Activated CD4-positive, alpha-beta memory T cell treated with anti-CD3 and anti-CD28 coated beads, Interleukin-2, amount 10 ng/mL, durations not matched to agents 7 days and 5 days (primary cell): ENCODE measurements around the gene TAF3. TPM values are rescaled to one million over a fixed set of nuclear protein-coding genes. Genes with fewer than 3 reads are reported as not detected.
"Not testable (repeated sequence)": the region's sequence is repeated elsewhere in the genome, so short reads cannot be mapped to it uniquely, and the experiment has no call there.

ENCODE experiments used
- CTCF ChIA-PET: fragments of 350-600 bp; sonication (Branson Sonifier 250); formaldehyde crosslinking; loops from one replicate; lab custom pipeline; 2021; ENCODE audit warnings: antibody characterized with exemption, inconsistent platforms; lab: Charles Lee
- POLR2A ChIA-PET: fragments of 350-600 bp; sonication (Branson Sonifier 250); formaldehyde crosslinking; loops from one replicate; lab custom pipeline; 2021; ENCODE audit warnings: antibody characterized with exemption; lab: Charles Lee
- DNase-seq: peaks from one replicate; pipeline ENCODE4 v3.0.0-alpha.2; 2020
- H3K27ac Mint-ChIP-seq: one replicate; pipeline ENCODE4 v1.8.0; 2021; ENCODE audit warnings: mild to moderate bottlenecking, mixed read lengths
- H3K27me3 Mint-ChIP-seq: one replicate; pipeline ENCODE4 v1.8.0; 2021; ENCODE audit warnings: mixed read lengths
- H3K36me3 Mint-ChIP-seq: one replicate; pipeline ENCODE4 v1.8.0; 2021; ENCODE audit warnings: low read depth, mixed read lengths
- H3K4me1 Mint-ChIP-seq: one replicate; pipeline ENCODE4 v1.8.0; 2021; ENCODE audit warnings: mixed read lengths
- H3K4me3 Mint-ChIP-seq: one replicate; pipeline ENCODE4 v1.8.0; 2021; ENCODE audit warnings: mild to moderate bottlenecking, mixed read lengths
- H3K9me3 Mint-ChIP-seq: one replicate; pipeline ENCODE4 v1.8.0; 2021; ENCODE audit warnings: mixed read lengths
- total RNA-seq, 2 experiments: library from RNA; stranded (reverse); gene quantifications; one replicate each; pipeline ENCODE4 v1.2.3, GENCODE V29; 2021

The TAF3 gene
- total RNA-seq, 2 experiments from 2014 or later, result 12.7 to 13.0 TPM

DNA sequence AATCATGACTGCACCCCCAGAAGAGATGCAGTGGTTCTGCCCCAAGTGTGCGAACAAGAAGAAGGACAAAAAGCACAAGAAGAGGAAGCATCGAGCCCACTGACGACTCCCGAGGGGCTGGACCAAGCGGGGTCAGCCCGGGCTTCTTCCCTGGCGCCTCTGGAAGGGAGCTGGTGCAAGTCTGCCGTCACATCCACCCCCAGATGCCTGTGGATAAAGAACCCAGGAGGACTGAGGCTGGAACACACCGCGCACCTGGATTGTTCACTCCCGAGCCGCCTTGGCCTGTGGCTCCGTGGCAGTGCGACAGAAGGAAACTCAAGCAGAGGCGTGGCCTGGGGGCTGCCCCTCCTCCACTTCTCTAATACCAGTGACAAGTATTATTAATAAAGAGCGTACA, 196.3 kb downstream of the TAF3 start:
- H3K9me3 Mint-ChIP-seq, result no peaks in the 10 kb centered on the region
- DNase-seq, result no peak
- CTCF ChIA-PET, result no interaction called here
- peaks cover 11% of the 10 kb centered on the region for H3K36me3 Mint-ChIP-seq
- POLR2A ChIA-PET, result no interaction called here
- H3K27me3 Mint-ChIP-seq, result no peaks in the 10 kb centered on the region
- no peak overlapping the region for H3K27ac Mint-ChIP-seq
- H3K4me1 Mint-ChIP-seq, result no peaks in the 10 kb centered on the region
- H3K4me3 Mint-ChIP-seq, result no peak overlapping the region

DNA sequence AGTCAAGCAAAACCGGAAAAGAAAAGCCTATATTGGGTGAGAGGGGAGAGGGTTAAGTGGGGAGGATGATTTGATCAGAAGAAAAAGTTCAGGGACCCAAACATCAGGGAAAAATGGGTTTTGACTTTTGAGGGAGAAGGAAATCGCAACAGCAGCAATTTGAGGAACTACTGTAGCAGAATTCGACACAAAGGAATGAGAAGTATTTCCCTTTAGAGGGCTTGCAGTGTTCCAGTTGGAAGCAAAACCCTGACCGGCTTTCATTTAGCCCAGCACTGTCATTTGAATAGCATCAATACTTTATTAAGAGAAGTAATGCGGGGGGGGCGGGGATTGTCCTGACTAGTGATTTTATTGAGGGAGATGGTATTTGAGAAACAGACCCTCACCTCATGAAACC, 199.0 kb downstream of the TAF3 start:
- no peak overlapping the region for H3K27ac Mint-ChIP-seq
- peaks cover 3% of the 10 kb centered on the region for H3K36me3 Mint-ChIP-seq
- H3K27me3 Mint-ChIP-seq, result no peaks in the 10 kb centered on the region
- no peaks in the 10 kb centered on the region for H3K4me1 Mint-ChIP-seq
- ChIA-PET CTCF (no interaction called here), POLR2A (no interaction called here)
- H3K4me3 Mint-ChIP-seq, result no peak overlapping the region
- no peak for DNase-seq
- no peaks in the 10 kb centered on the region for H3K9me3 Mint-ChIP-seq

GRCh38 chr10:8023321-8023720, 205.0 kb downstream of the TAF3 start:
- ChIA-PET POLR2A (interaction anchor here (1.0 to 1.5 kb wide), 2 partner anchors 10 to 25 kb away, joined by 3 read pairs; no protein-coding TSS in a partner anchor), CTCF (no interaction called here)
- H3K36me3 Mint-ChIP-seq, result no peaks in the 10 kb centered on the region
- H3K4me3 Mint-ChIP-seq, result no peak overlapping the region
- H3K4me1 Mint-ChIP-seq, result peaks cover 7% of the 10 kb centered on the region
- no peak for DNase-seq
- no peaks in the 10 kb centered on the region for H3K9me3 Mint-ChIP-seq
- H3K27me3 Mint-ChIP-seq, result peaks cover 11% of the 10 kb centered on the region
- no peak overlapping the region for H3K27ac Mint-ChIP-seq

- ChIA-PET CTCF (no interaction called here), POLR2A (interaction anchor here (1.0 to 1.5 kb wide), 2 partner anchors 9 to 24 kb away, joined by 3 read pairs; no protein-coding TSS in a partner anchor)
- H3K4me3 Mint-ChIP-seq, result no peak overlapping the region
These were observed 205.5 kb downstream of the TAF3 start for GRCh38 chr10:8023851-8024250.

GRCh38 chr10:8026349-8027259, 208.3 kb downstream of the TAF3 start:
- H3K4me3 Mint-ChIP-seq, result peak overlapping the region; percentile 69
- H3K4me1 Mint-ChIP-seq, result peaks cover 7% of the 10 kb centered on the region
- H3K36me3 Mint-ChIP-seq, result no peaks in the 10 kb centered on the region
- peaks cover 15% of the 10 kb centered on the region for H3K27me3 Mint-ChIP-seq
- DNase-seq, result no peak
- CTCF ChIA-PET, result interaction anchor here (0.6 kb wide), 2 partner anchors 72 to 1168 kb away, joined by 3 read pairs; no protein-coding TSS in a partner anchor
- H3K9me3 Mint-ChIP-seq, result no peaks in the 10 kb centered on the region
- POLR2A ChIA-PET, result no interaction called here
- H3K27ac Mint-ChIP-seq, result peak overlapping the region; percentile 2

More at GRCh38 chr10:8023851-8024250, 205.5 kb downstream of the TAF3 start:
- DNase-seq, result no peak
- Mint-ChIP-seq H3K4me1 (peaks cover 7% of the 10 kb centered on the region), H3K27me3 (peaks cover 12% of the 10 kb centered on the region), H3K27ac (no peak overlapping the region), H3K9me3 (no peaks in the 10 kb centered on the region), H3K36me3 (no peaks in the 10 kb centered on the region)

DNA sequence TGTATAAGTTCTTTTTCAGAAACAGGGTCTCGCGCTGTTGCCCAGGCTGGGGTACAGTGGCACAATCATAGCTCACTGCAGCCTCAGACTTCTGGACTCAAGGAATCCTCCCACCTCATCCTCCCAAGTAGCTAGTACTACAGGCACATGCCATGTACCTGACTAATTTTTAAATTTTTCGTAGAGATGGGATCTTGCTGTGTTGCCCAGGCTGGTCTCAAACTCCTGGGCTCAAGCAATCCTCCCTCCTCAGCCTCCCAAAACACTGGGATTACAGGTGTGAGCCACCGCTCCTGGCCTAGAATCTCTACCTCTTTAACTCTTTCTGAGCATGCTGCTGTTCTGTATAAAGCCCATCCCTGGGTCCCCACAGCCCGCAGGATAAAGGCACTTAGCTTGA, 212.9 kb downstream of the TAF3 start:
- H3K4me1 Mint-ChIP-seq, result peaks cover 16% of the 10 kb centered on the region
- H3K27me3 Mint-ChIP-seq, result peaks cover 43% of the 10 kb centered on the region
- H3K9me3 Mint-ChIP-seq, POLR2A ChIA-PET, CTCF ChIA-PET, H3K27ac Mint-ChIP-seq, H3K4me3 Mint-ChIP-seq, DNase-seq, H3K36me3 Mint-ChIP-seq: not testable (repeated sequence)

DNA sequence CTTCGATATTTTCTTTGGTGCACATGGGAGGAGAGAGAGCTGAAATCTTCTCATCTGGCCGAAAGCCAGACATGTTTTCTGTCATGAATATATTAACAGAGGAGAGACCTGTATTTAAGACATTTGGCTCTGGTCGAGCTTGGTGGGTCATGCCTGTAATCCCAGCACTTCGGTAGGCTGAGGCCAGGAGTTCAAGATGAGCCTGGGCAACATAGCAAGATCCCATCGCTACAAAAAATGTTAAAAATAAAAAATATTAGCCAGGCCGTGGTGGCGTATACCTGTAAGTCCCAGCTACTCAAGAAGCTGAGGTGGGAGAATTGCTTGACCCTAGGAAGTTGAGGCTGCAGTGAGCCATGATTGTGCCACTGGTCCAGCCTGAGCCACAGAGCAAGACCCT, 214.3 kb downstream of the TAF3 start:
- ChIA-PET CTCF (no interaction called here), POLR2A (interaction anchor here (1.5 kb wide), 1 partner anchor 9 kb away, joined by 3 read pairs; no protein-coding TSS in a partner anchor)
- Mint-ChIP-seq H3K27ac (no peak overlapping the region), H3K4me3 (no peak overlapping the region), H3K9me3 (no peaks in the 10 kb centered on the region), H3K27me3 (peaks cover 47% of the 10 kb centered on the region), H3K4me1 (peaks cover 15% of the 10 kb centered on the region), H3K36me3 (peaks cover 9% of the 10 kb centered on the region)
- no peak for DNase-seq

DNA sequence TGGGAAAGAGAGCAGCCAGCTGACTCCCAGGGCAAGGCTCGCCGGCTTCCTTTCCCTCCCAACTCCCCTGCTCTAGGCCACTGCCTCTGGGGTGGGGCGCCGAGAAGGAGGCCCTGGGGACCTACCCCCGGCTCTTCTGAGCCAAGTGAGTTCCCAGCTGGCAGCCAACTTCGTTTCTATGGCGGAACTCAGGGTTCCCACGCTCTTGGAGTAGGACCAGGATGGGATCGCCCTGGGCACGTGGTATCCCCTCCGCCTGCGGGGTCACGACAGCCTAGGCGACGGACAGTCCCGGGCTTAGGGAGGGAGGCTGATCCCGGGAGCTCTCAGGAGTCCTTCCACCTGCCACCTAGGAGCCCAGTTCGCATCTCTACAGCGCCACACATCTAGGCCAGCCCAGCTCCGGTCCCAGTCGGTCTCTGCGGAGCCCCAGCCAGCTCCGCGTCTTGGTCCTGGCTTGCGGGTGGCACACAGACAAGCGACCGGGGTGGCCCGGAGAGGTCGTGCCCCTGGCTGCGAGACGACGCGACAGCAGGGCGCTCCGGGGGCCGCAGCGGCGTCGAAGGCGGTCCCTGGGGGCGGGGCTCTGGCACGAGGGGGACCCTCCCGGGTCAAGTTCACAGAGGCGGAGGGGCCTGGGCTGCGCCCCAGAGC, 215.6 kb downstream of the TAF3 start:
- DNase-seq, result no peak
- ChIA-PET CTCF (no interaction called here), POLR2A (interaction anchor here (0.9 to 1.5 kb wide), 2 partner anchors 11 to 15 kb away, joined by 3 read pairs; no protein-coding TSS in a partner anchor)
- H3K9me3 Mint-ChIP-seq, result no peaks in the 10 kb centered on the region
- no peak overlapping the region for H3K4me3 Mint-ChIP-seq
- H3K36me3 Mint-ChIP-seq, result peaks cover 14% of the 10 kb centered on the region
- peaks cover 59% of the 10 kb centered on the region for H3K27me3 Mint-ChIP-seq
- no peak overlapping the region for H3K27ac Mint-ChIP-seq
- H3K4me1 Mint-ChIP-seq, result peaks cover 22% of the 10 kb centered on the region

GRCh38 chr10:8034466-8035005, 216.2 kb downstream of the TAF3 start:
- Mint-ChIP-seq H3K27ac (no peak overlapping the region), H3K27me3 (peaks cover 65% of the 10 kb centered on the region), H3K9me3 (no peaks in the 10 kb centered on the region), H3K4me3 (no peak overlapping the region), H3K36me3 (peaks cover 14% of the 10 kb centered on the region), H3K4me1 (peaks cover 24% of the 10 kb centered on the region)
- ChIA-PET CTCF (no interaction called here), POLR2A (interaction anchor here (0.9 kb wide), 1 partner anchor 15 kb away, joined by 3 read pairs; no protein-coding TSS in a partner anchor)
- peak; percentile 20 for DNase-seq

DNA sequence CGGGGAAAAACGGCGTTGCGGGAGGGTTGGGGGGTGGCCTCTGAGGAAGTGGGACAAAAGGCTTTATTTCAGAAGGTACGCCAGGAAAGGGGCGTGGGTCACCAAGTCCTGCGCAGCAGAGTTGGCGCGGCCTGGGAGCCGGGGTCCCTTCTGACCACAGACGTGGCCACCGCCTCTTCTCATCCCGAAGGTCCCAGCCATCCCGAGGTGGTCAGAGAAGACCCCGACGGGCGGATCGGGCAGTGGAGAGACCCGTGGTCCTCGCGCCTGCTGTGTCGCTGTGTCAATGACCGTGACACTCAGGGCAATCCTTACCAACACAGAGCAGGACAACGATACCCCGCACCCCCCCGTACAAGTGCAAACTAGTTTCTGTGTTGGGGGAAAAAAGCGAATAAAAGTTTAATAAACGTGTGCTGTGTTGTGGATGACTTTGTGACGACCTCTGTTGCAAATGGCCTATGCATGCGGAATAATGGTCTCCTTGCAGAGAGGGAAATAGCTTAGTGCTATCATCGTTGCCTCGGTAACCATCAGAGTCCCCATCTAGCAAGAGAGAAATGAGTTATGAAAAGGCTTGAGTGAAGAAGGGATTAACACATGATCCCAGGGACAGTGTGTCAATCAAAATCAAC, 216.8 kb downstream of the TAF3 start:
- H3K4me1 Mint-ChIP-seq, result peaks cover 24% of the 10 kb centered on the region
- ChIA-PET CTCF (interaction anchor here (0.5 kb wide), 1 partner anchor 704 kb away, joined by 4 read pairs; no protein-coding TSS in a partner anchor), POLR2A (no interaction called here)
- H3K4me3 Mint-ChIP-seq, result peak overlapping the region; percentile 43
- H3K27me3 Mint-ChIP-seq, result peaks cover 71% of the 10 kb centered on the region
- H3K27ac Mint-ChIP-seq, result peak overlapping the region; percentile 34
- no peak for DNase-seq
- peaks cover 14% of the 10 kb centered on the region for H3K36me3 Mint-ChIP-seq
- no peaks in the 10 kb centered on the region for H3K9me3 Mint-ChIP-seq

DNA sequence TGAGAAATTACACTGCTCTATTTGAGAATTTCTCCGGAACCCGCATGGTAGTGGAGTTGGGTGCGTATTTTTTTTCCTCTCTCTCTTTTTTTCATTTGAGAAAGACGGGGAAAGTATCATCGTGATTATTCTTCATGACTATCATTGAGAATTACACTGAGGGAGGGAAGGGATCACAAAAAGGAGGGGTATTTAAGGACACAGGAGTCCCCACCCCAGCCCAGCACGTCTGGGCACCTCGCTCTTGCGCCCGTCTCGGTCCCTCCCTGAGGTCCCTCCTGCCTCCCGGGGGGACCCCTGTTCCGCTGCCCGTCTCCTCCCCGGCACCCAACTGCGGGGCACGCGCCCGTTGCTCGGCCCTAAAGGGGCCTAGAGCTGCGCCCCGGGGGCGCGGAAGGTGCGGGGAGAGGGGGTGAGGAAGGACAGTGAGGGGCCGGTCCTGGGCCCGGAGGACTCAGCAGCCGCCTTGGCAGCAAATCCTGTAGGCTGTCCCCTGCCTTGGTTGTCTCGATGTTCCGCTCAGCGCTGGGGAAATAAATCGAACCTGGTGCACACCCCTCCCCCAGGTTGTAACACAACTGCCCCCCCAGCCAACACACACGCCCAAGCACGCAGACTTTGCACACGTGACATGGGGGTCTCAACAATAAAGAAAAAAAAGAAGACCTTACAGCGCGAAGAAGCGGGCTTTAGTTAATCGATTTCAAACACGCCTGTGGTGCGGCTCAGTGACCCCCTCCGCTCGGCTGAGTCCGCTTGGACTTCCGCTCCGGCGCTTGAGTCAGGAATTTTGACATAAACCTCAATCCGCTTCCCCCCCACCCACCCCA, 217.6 kb downstream of the TAF3 start:
- Mint-ChIP-seq H3K36me3 (peaks cover 14% of the 10 kb centered on the region), H3K27ac (peak overlapping the region; percentile 34), H3K27me3 (peaks cover 78% of the 10 kb centered on the region), H3K4me1 (peaks cover 24% of the 10 kb centered on the region), H3K9me3 (no peaks in the 10 kb centered on the region), H3K4me3 (peak overlapping the region; percentile 43)
- DNase-seq, result no peak
- ChIA-PET CTCF (interaction anchor here (0.5 kb wide), 1 partner anchor 704 kb away, joined by 4 read pairs; no protein-coding TSS in a partner anchor), POLR2A (no interaction called here)
